ENCODE results near the gene TCAP. TPM values are rescaled to one million over a fixed set of nuclear protein-coding genes. Genes with fewer than 3 reads are reported as not detected.

The TCAP gene
- total and polyA plus RNA-seq, 10 of the 15 experiments (the other 5 are each of a cell fraction or from before 2014, with no cell fraction given) = 0.17 to 1.0 (median 0.36) TPM; not detected in 3

GRCh38 chr17:39715375-39716072, 50.4 kb downstream of the TCAP start:
- H3K27ac ChIP-seq (ENCODE audit: control insufficient read depth, insufficient read depth) = no peak overlapping the region
- no peak for FAIRE-seq
- no peaks in the 10 kb centered on the region for H4K20me1 ChIP-seq (ENCODE audit: control insufficient read depth, insufficient read depth)
- RAD21 ChIA-PET (ENCODE audit: unreplicated experiment) = no interaction called here
- in situ Hi-C loops (cut with MboI) (no loop called here), intact Hi-C loops (cut with micrococcal nuclease; ENCODE audit: unreplicated experiment) (no loop called here)
- H3K4me2 ChIP-seq (ENCODE audit: control insufficient read depth, insufficient read depth) = no peak overlapping the region
- no peaks in the 10 kb centered on the region for H3K36me3 ChIP-seq (ENCODE audit: control insufficient read depth in 2 of 2, insufficient read depth in 2 of 2, low read length in 1 of 2)
- WGBS (ENCODE audit: insufficient coverage, insufficient replicate concordance, low lambda C conversion rate, missing lambda C conversion rate) = 68% methylated on average over 18 of the region's 18 CpGs
- no peaks in the 10 kb centered on the region for H3K9me3 ChIP-seq (replicated peaks; ENCODE audit: control insufficient read depth, insufficient read depth, low read length)
- no peaks in the 10 kb centered on the region for H3K79me2 ChIP-seq (ENCODE audit: control insufficient read depth, insufficient read depth, low read length)
- H3K27me3 ChIP-seq (replicated peaks in 1 of 2; ENCODE audit: control insufficient read depth in 2 of 2, insufficient read depth in 2 of 2, low read length in 1 of 2) = 0 out of 4 replicates have a peak, but pooled peaks cover 0 to 1% of the 10 kb centered on the region in 2 experiments
- H3K9ac ChIP-seq (ENCODE audit: control insufficient read depth, insufficient read depth, low read length) = no peak overlapping the region
- DNase-seq (ENCODE audit: low read depth, low spot score) = no peak
- no TSS peak for BruUV-seq (replicated peaks)
- POLR2A ChIA-PET = interaction anchor here (0.7 kb wide), 1 partner anchor 342 kb away, joined by 3 read pairs; no protein-coding TSS in a partner anchor
- CTCF ChIA-PET = interaction anchor here (1.1 to 2.4 kb wide), 2 partner anchors 12 to 14 kb away, joined by 3 to 9 read pairs; partner anchors contain the start of gene MIEN1
- SMC1A ChIA-PET (ENCODE audit: uncharacterized antibody, unreplicated experiment) = no interaction called here
- no peaks in the 10 kb centered on the region for H3K4me1 ChIP-seq (ENCODE audit: control insufficient read depth, insufficient read depth, low read length)
- ATAC-seq = no peak
- no peak overlapping the region for H3K4me3 ChIP-seq
- no peak overlapping the region for H2AFZ ChIP-seq (ENCODE audit: control insufficient read depth, low read depth, low read length)
- TF ChIP-seq ZNF274 (IDR thresholded peaks at IDR 0.05; ENCODE audit: insufficient read depth, insufficient read length) (no peak), ATF2 (IDR thresholded peaks at IDR 0.05; ENCODE audit: low read length) (no peak), ZBTB11 (CRISPR knock-in tag; IDR thresholded peaks at IDR 0.05) (no peak), MAX (IDR thresholded peaks at IDR 0.05; ENCODE audit: low read depth, low read length) (no peak), HSF1 (IDR thresholded peaks at IDR 0.05; ENCODE audit: low read depth, low read length) (no peak)
- TF ChIP-seq, protein P1, sequence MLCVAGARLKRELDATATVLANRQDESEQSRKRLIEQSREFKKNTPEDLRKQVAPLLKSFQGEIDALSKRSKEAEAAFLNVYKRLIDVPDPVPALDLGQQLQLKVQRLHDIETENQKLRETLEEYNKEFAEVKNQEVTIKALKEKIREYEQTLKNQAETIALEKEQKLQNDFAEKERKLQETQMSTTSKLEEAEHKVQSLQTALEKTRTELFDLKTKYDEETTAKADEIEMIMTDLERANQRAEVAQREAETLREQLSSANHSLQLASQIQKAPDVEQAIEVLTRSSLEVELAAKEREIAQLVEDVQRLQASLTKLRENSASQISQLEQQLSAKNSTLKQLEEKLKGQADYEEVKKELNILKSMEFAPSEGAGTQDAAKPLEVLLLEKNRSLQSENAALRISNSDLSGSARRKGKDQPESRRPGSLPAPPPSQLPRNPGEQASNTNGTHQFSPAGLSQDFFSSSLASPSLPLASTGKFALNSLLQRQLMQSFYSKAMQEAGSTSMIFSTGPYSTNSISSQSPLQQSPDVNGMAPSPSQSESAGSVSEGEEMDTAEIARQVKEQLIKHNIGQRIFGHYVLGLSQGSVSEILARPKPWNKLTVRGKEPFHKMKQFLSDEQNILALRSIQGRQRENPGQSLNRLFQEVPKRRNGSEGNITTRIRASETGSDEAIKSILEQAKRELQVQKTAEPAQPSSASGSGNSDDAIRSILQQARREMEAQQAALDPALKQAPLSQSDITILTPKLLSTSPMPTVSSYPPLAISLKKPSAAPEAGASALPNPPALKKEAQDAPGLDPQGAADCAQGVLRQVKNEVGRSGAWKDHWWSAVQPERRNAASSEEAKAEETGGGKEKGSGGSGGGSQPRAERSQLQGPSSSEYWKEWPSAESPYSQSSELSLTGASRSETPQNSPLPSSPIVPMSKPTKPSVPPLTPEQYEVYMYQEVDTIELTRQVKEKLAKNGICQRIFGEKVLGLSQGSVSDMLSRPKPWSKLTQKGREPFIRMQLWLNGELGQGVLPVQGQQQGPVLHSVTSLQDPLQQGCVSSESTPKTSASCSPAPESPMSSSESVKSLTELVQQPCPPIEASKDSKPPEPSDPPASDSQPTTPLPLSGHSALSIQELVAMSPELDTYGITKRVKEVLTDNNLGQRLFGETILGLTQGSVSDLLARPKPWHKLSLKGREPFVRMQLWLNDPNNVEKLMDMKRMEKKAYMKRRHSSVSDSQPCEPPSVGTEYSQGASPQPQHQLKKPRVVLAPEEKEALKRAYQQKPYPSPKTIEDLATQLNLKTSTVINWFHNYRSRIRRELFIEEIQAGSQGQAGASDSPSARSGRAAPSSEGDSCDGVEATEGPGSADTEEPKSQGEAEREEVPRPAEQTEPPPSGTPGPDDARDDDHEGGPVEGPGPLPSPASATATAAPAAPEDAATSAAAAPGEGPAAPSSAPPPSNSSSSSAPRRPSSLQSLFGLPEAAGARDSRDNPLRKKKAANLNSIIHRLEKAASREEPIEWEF (IDR thresholded peaks at IDR 0.05; ENCODE audit: insufficient replicate concordance, low read depth, low read length) = no peak
